Measurements from ENCODE around the gene KRT20.

Gene KRT20

DNA sequence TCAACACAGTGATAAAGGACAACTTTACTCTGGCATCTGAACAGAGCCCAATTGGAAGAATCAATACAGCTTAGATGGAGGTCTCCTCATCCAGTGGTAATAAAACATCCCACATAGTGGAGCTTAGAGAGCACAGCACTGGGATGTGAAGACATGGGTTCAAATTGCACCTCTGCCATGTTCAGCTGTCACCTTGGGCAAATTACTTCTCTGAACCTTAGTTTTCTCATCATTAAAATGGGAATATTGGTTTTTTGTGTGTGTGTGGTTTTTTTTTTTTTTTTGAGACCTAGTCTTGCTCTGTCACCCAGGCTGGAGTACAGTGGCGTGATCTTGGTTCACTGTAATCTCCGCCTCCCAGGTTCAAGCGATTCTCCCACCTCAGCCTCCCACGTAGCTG is 49.0 kb downstream of the KRT20 start:
- TF ChIP-seq CTCF (IDR thresholded peaks at IDR 0.05; ENCODE audit: control insufficient read depth, insufficient read depth, low read depth, low read length, missing control alignments) = no peak
- DNase-seq (ENCODE audit: low read depth) = no peak
- no peak overlapping the region for H3K4me3 ChIP-seq (ENCODE audit: control insufficient read depth, low read depth, low read length)

DNA sequence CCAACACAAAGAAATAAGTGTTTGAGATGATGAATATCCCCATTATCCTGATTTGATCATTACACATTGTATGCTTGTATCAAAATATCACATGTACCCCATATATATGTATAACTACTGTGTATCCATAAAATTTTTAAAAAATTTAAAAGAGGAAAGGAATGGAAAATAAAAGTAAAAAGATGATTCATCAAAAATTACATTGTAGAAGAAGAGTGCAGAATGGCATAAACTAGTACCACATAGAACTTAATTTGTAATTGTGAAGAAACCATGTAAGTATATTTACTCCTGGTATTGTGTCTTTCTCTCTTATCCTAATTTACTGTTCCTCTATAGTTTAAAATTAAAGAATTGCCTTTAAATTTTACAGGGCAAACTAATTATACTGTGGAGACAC is 51.2 kb downstream of the KRT20 start:
- no peak overlapping the region for H3K4me3 ChIP-seq (ENCODE audit: control insufficient read depth, low read depth, low read length)
- no peak for TF ChIP-seq CTCF (IDR thresholded peaks at IDR 0.05; ENCODE audit: control insufficient read depth, insufficient read depth, low read depth, low read length, missing control alignments)
- no peak for DNase-seq (ENCODE audit: low read depth)

DNA sequence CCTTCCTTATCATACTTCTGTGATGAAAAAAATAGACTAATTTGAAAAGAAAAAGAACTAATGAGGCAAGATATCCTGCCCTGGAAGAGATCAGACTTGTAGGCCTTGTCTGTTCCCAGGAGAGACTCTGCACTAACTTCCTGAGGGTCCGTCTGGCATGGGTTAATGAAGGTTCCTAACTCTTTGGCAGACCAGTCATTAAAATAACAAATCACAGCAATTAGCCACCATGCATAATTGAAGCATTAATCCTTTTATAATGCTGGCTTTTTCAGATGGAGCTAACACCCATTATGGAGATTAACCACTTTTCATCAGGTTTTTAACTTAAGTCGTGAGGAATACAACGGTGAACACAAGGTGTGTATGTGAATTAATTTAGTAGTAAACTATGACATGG is 52.2 kb downstream of the KRT20 start:
- TF ChIP-seq CTCF (IDR thresholded peaks at IDR 0.05; ENCODE audit: control insufficient read depth, insufficient read depth, low read depth, low read length, missing control alignments) = no peak
- no peak overlapping the region for H3K4me3 ChIP-seq (ENCODE audit: control insufficient read depth, low read depth, low read length)
- DNase-seq (ENCODE audit: low read depth) = no peak

GRCh38 chr17:40830085-40830776 is 54.8 kb downstream of the KRT20 start:
- no peak for DNase-seq (ENCODE audit: low read depth)
- TF ChIP-seq CTCF (IDR thresholded peaks at IDR 0.05; ENCODE audit: control insufficient read depth, insufficient read depth, low read depth, low read length, missing control alignments) = no peak
- H3K4me3 ChIP-seq (ENCODE audit: control insufficient read depth, low read depth, low read length) = no peak overlapping the region

- no peak for DNase-seq (ENCODE audit: low read depth)
- H3K4me3 ChIP-seq (ENCODE audit: control insufficient read depth, low read depth, low read length) = no peak overlapping the region
Measured at GRCh38 chr17:40828454-40829044, 56.5 kb downstream of the KRT20 start.

GRCh38 chr17:40827746-40828453 is 57.1 kb downstream of the KRT20 start:
- no peak overlapping the region for H3K4me3 ChIP-seq (ENCODE audit: control insufficient read depth, low read depth, low read length)
- no peak for TF ChIP-seq CTCF (IDR thresholded peaks at IDR 0.05; ENCODE audit: control insufficient read depth, insufficient read depth, low read depth, low read length, missing control alignments)
- DNase-seq (ENCODE audit: low read depth) = no peak

More at GRCh38 chr17:40828454-40829044, 56.5 kb downstream of the KRT20 start:
- no peak for TF ChIP-seq CTCF (IDR thresholded peaks at IDR 0.05; ENCODE audit: control insufficient read depth, insufficient read depth, low read depth, low read length, missing control alignments)

Data from AG09309 (cell line).